SJSA1 (cell line): Measurements from ENCODE around the gene CLINT1. TPM values are rescaled to one million over a fixed set of nuclear protein-coding genes. Genes with fewer than 3 reads are reported as not detected.

Experiments
- total RNA-seq: library from RNA; depleted of rRNA; stranded (reverse); fragments of >200 nt; shearing (Covaris generic); gene quantifications from 2 replicates; pipeline ENCODE4 v1.2.3, GENCODE V29; 2014; rRNA removed

Gene CLINT1
- total RNA-seq, 1 experiment from 2014 or later: 95.4 TPM

Other genes with a start within 250 kb of the CLINT1 start
- gene SOX30, start 206.7 kb downstream of the CLINT1 start, total RNA-seq: 2.7 and 5.8 TPM in 2 replicates
- gene C5orf52, start 187.6 kb downstream of the CLINT1 start, total RNA-seq: not detected in 2 replicates
- 16.4 and 27.3 TPM in 2 replicates for gene THG1L, start 127.7 kb downstream of the CLINT1 start, total RNA-seq
- 9.3 and 10.4 TPM in 2 replicates for gene LSM11, start 115.4 kb downstream of the CLINT1 start, total RNA-seq